ENCODE results near the gene PRKAR2B. TPM values are rescaled to one million over a fixed set of nuclear protein-coding genes. Genes with fewer than 3 reads are reported as not detected.

Gene PRKAR2B
- total RNA-seq, 4 donors from 2014 or later: 5.0 to 6.9 (median 6.3) TPM

DNA sequence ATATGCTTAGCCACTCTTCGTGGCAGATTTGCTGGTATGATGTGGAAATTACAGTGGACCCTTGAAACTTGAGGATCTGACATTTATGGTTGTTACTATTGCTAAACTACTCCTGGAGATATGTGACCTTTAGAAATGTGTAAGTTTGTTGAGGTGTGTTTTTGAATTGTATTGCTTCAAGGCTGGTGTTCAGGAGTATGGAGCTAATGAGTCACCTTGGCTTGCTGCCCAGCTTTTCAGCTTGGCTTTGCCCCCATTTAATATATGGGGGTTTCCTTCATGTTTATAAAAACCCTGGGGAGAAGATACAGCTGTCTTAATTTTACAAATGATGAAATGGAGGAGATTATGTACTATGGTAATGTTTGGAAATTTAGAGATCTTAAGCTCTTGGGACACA is 135.9 kb downstream of the PRKAR2B start:
- intact Hi-C loops (cut with DNase I; ENCODE audit: low total_unique reads): no loop called here
- DNase-seq (ENCODE audit: low spot score in 2 of 2): no peak
- no peak for TF ChIP-seq POLR2A (IDR thresholded peaks at IDR 0.05)
- TF ChIP-seq, protein P1, sequence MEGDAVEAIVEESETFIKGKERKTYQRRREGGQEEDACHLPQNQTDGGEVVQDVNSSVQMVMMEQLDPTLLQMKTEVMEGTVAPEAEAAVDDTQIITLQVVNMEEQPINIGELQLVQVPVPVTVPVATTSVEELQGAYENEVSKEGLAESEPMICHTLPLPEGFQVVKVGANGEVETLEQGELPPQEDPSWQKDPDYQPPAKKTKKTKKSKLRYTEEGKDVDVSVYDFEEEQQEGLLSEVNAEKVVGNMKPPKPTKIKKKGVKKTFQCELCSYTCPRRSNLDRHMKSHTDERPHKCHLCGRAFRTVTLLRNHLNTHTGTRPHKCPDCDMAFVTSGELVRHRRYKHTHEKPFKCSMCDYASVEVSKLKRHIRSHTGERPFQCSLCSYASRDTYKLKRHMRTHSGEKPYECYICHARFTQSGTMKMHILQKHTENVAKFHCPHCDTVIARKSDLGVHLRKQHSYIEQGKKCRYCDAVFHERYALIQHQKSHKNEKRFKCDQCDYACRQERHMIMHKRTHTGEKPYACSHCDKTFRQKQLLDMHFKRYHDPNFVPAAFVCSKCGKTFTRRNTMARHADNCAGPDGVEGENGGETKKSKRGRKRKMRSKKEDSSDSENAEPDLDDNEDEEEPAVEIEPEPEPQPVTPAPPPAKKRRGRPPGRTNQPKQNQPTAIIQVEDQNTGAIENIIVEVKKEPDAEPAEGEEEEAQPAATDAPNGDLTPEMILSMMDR (IDR thresholded peaks at IDR 0.05): no peak

DNA sequence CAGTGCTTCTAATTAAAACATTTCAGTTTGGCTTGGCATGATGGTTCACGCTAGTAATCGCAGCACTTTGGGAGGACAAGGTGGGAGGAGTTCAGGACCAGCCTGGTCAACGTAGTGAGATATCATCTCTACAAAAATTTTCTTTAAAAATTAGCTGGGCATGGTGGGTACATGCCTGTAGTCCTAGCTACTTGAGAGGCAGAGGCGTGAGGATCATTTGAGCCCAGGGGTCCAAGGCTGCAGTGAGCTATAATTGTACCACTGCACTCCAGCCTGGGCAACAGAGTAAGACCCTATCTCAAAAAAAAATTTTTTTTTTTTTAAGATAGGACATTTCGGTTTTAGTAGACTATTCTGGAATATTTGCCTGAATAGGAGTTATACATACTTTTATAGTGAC is 136.7 kb downstream of the PRKAR2B start:
- intact Hi-C loops (cut with DNase I; ENCODE audit: low total_unique reads): no loop called here
- WGBS, 2 donors: 82 to 86% methylated on average over 5 of the region's 5 CpGs
- TF ChIP-seq, protein P1 (IDR thresholded peaks at IDR 0.05): no peak
- TF ChIP-seq POLR2A (IDR thresholded peaks at IDR 0.05): no peak
- no peak overlapping the region for H3K4me3 ChIP-seq (ENCODE audit: low read depth, poor library complexity, severe bottlenecking)
- no peak for DNase-seq (ENCODE audit: low spot score in 2 of 2)

More for the DNA sequence above, 135.9 kb downstream of the PRKAR2B start:
- H3K4me3 ChIP-seq (ENCODE audit: low read depth, poor library complexity, severe bottlenecking): no peak overlapping the region
- WGBS, 2 donors: 36 to 51% methylated on average over 1 of the region's 1 CpG

DNA sequence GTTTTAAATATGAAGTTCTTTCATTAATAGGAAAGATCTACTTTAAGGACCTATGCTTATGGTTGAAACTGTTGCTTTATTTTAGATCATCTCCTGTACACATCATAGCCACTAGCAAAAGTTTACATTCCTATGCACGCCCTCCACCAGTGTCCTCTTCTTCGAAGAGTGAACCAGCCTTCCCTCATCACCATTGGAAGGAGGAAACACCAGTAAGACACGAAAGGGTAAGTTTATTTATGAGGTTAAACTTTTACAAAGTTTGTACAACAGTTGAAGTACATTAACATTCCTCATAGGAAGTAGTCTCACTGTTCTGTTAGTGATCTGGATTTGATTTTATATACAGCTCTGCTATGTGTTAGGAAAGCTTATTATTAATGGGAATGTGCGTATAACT is 141.2 kb downstream of the PRKAR2B start:
- TF ChIP-seq, protein P1 (IDR thresholded peaks at IDR 0.05): no peak
- TF ChIP-seq POLR2A (IDR thresholded peaks at IDR 0.05): no peak
- no peak for DNase-seq (ENCODE audit: low spot score in 2 of 2)
- intact Hi-C loops (cut with DNase I; ENCODE audit: low total_unique reads): no loop called here
- H3K4me3 ChIP-seq (ENCODE audit: low read depth, poor library complexity, severe bottlenecking): no peak overlapping the region
- WGBS, 2 donors: 83 to 86% methylated on average over 4 of the region's 4 CpGs

DNA sequence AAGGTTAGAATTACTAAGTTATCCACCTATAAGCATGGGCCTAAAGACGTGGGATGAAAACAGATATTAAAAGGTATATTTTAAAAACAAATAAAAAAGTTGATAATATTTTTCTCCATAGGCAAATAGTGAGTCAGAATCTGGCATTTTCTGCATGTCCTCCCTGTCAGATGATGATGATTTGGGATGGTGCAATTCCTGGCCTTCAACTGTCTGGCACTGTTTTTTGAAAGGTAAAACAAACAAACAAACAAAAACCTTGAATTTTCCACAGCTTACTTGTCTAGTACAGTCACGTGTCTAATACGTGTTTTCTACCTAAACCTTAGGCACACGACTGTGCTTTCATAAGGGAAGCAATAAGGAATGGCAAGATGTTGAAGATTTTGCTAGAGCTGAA is 141.7 kb downstream of the PRKAR2B start:
- WGBS, 2 donors: 93 to 96% methylated on average over 4 of the region's 4 CpGs
- H3K4me3 ChIP-seq (ENCODE audit: low read depth, poor library complexity, severe bottlenecking): no peak overlapping the region
- DNase-seq (ENCODE audit: low spot score in 2 of 2): no peak
- intact Hi-C loops (cut with DNase I; ENCODE audit: low total_unique reads): no loop called here
- TF ChIP-seq, protein P1 (IDR thresholded peaks at IDR 0.05): no peak
- TF ChIP-seq POLR2A (IDR thresholded peaks at IDR 0.05): no peak

DNA sequence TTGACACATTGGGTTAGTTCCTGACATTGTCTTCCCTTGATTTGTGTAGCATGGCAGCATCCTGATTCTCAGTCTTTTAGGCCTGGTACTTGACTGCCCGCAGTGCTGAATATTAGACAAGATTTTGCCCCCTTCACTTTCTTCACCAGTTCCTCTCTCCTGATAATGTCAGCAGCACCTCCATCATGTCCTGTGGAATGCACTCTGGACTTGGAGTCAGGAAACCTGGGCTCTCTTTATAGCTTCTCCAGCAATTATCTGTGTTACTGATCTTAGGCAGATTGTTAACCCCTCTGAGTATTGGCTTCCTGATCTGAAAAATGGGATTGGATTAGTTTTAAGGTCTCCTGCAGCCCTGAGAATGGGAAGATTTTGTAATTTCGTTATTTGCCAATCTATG is 143.3 kb downstream of the PRKAR2B start:
- TF ChIP-seq, protein P1 (IDR thresholded peaks at IDR 0.05): no peak
- no peak for TF ChIP-seq POLR2A (IDR thresholded peaks at IDR 0.05)
- intact Hi-C loops (cut with DNase I; ENCODE audit: low total_unique reads): no loop called here
- DNase-seq (ENCODE audit: low spot score in 2 of 2): no peak
- 91 to 93% methylated on average over 2 of the region's 2 CpGs for WGBS, 2 donors
- H3K4me3 ChIP-seq (ENCODE audit: low read depth, poor library complexity, severe bottlenecking): no peak overlapping the region

DNA sequence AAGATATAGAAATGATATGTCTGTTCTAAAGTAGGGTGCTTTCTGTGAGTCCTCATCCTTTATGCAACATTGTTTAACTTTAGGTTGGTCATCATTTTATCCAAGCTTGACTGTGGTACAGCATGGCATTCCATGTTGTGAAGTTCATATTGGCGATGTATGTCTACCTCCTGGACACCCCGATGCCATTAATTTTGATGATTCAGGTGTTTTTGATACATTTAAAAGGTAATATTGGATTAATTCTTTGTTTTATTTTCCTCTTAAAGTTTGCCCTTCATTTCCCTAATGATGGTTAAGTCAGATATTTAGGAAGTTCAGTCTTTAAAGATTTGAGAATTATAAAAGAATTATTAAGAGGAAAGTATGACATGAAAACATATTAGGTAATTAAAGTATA is 145.6 kb downstream of the PRKAR2B start:
- TF ChIP-seq, protein P1 (IDR thresholded peaks at IDR 0.05): no peak
- TF ChIP-seq POLR2A (IDR thresholded peaks at IDR 0.05): no peak
- intact Hi-C loops (cut with DNase I; ENCODE audit: low total_unique reads): no loop called here
- WGBS, 2 donors: 98 to 99% methylated on average over 2 of the region's 2 CpGs
- DNase-seq (ENCODE audit: low spot score in 2 of 2): no peak
- H3K4me3 ChIP-seq (ENCODE audit: low read depth, poor library complexity, severe bottlenecking): no peak overlapping the region

Measured in lower leg skin (tissue), 4 donors.